ENCODE results near the gene ATXN7. TPM values are rescaled to one million over a fixed set of nuclear protein-coding genes. Genes with fewer than 3 reads are reported as not detected.

ATXN7 gene
- total RNA-seq, 1 donor from 2014 or later = 43.2 TPM

GRCh38 chr3:64016941-64017620 lies 153.4 kb downstream of the ATXN7 start:
- H3K9me3 ChIP-seq = no peaks in the 10 kb centered on the region
- TF ChIP-seq CTCF (IDR thresholded peaks at IDR 0.05) (no peak), POLR2AphosphoS5 (IDR thresholded peaks at IDR 0.05; ENCODE audit: insufficient read depth in 1 of 2, low read depth in 1 of 2) (no peak), POLR2A (IDR thresholded peaks at IDR 0.05) (no peak)
- no peaks in the 10 kb centered on the region for H3K27me3 ChIP-seq
- H3K4me1 ChIP-seq = peaks cover 19% of the 10 kb centered on the region
- H3K36me3 ChIP-seq = peaks cover 6 to 74% of the 10 kb centered on the region in 2 donors
- H3K4me3 ChIP-seq = no peak overlapping the region
- intact Hi-C loops (cut with DNase I) = no loop called here
- H3K27ac ChIP-seq = no peak overlapping the region
- no peak for DNase-seq (ENCODE audit: extremely low spot score in 2 of 2)

DNA sequence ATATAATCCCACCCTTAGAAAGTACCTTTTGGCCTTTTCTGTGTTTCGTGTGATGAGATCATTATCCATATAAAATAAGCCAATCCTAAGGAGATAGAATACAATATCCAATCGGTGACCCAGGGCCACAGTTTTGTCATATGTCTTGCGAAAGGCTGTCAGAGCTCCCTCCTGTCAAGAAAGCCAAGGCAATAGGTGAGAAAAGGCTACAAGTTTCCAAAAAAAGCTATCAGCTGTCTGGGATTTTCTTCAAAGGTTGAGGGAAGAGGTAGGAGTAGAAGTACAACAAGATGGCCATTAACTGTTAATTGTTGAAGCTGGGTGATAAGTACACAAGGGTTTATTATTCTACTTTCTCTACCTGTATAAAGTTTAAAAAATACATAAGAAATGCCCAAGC lies 155.6 kb downstream of the ATXN7 start:
- intact Hi-C loops (cut with DNase I) = no loop called here
- Histone ChIP-seq H3K27me3 (no peaks in the 10 kb centered on the region), H3K36me3 (peaks cover 6 to 54% of the 10 kb centered on the region in 2 donors), H3K4me1 (peaks cover 32% of the 10 kb centered on the region), H3K27ac (no peak overlapping the region), H3K4me3 (no peak overlapping the region), H3K9me3 (no peaks in the 10 kb centered on the region)
- no peak for DNase-seq (ENCODE audit: extremely low spot score in 2 of 2)
- TF ChIP-seq POLR2AphosphoS5 (IDR thresholded peaks at IDR 0.05; ENCODE audit: insufficient read depth in 1 of 2, low read depth in 1 of 2) (no peak), CTCF (IDR thresholded peaks at IDR 0.05) (no peak), POLR2A (IDR thresholded peaks at IDR 0.05) (no peak)

GRCh38 chr3:64019879-64020278 lies 156.2 kb downstream of the ATXN7 start:
- intact Hi-C loops (cut with DNase I) = no loop called here
- no peak for TF ChIP-seq CTCF (IDR thresholded peaks at IDR 0.05)
- peaks cover 32% of the 10 kb centered on the region for H3K4me1 ChIP-seq
- H3K4me3 ChIP-seq = no peak overlapping the region
- DNase-seq (ENCODE audit: extremely low spot score in 2 of 2) = no peak
- no peaks in the 10 kb centered on the region for H3K9me3 ChIP-seq
- peaks cover 6 to 48% of the 10 kb centered on the region in 2 donors for H3K36me3 ChIP-seq
- H3K27me3 ChIP-seq = no peaks in the 10 kb centered on the region
- H3K27ac ChIP-seq = no peak overlapping the region

DNA sequence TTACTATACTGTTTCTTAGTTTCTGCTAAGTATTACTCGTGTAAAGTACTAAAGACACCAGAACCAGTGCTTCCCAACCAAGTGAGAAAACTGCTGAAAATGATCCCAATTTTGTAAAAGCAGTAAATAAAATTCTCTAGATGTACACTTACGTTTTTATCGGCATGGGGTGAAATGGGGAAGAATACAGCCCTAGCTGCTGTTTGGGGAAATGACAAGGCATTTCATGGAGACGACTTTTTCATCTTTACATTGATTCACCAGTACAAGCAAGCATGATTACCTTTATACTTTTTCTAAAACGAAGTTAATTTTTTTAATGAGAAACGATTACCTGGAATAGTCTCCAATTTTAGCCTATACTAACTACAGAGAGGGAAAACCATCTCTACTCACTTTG lies 158.3 kb downstream of the ATXN7 start:
- no peak for DNase-seq (ENCODE audit: extremely low spot score in 2 of 2)
- TF ChIP-seq POLR2A (IDR thresholded peaks at IDR 0.05) (no peak), POLR2AphosphoS5 (IDR thresholded peaks at IDR 0.05; ENCODE audit: insufficient read depth in 1 of 2, low read depth in 1 of 2) (no peak), CTCF (IDR thresholded peaks at IDR 0.05) (no peak)
- Histone ChIP-seq H3K27me3 (no peaks in the 10 kb centered on the region), H3K36me3 (peaks cover 6 to 30% of the 10 kb centered on the region in 2 donors), H3K4me3 (peak overlapping the region; percentile 97 to 100), H3K9me3 (no peaks in the 10 kb centered on the region), H3K27ac (no peak overlapping the region), H3K4me1 (peaks cover 32% of the 10 kb centered on the region)
- intact Hi-C loops (cut with DNase I) = no loop called here

GRCh38 chr3:64022451-64023186 lies 159.0 kb downstream of the ATXN7 start:
- Histone ChIP-seq H3K9me3 (no peaks in the 10 kb centered on the region), H3K4me3 (peak overlapping the region; percentile 97 to 100), H3K27me3 (no peaks in the 10 kb centered on the region), H3K36me3 (peaks cover 6 to 26% of the 10 kb centered on the region in 2 donors), H3K27ac (peak overlapping the region; percentile 81), H3K4me1 (peaks cover 32% of the 10 kb centered on the region)
- intact Hi-C loops (cut with DNase I) = no loop called here
- TF ChIP-seq POLR2AphosphoS5 (IDR thresholded peaks at IDR 0.05; ENCODE audit: insufficient read depth in 1 of 2, low read depth in 1 of 2) (no peak), CTCF (IDR thresholded peaks at IDR 0.05) (no peak), POLR2A (IDR thresholded peaks at IDR 0.05) (no peak)
- no peak for DNase-seq (ENCODE audit: extremely low spot score in 2 of 2)
